Activated naive CD8-positive, alpha-beta T cell treated with anti-CD3 and anti-CD28 coated beads, Interleukin-2, amount 10 ng/mL, durations not matched to agents 7 days and 5 days (primary cell): ENCODE data around the gene GORAB. TPM values are rescaled to one million over a fixed set of nuclear protein-coding genes. Genes with fewer than 3 reads are reported as not detected.
A peak's percentile ranks its signal among the peaks of the same experiment; 100 is the strongest.

Experiments used
- ATAC-seq: fragments of 150-1000 bp; cut with Tn5 transposase; one replicate; pipeline ENCODE4 v1.10.0; 2021; ENCODE audit warnings: low read depth, moderate library complexity
- POLR2A ChIA-PET: fragments of 350-600 bp; sonication (Branson Sonifier 250); formaldehyde crosslinking; loops from one replicate; lab custom pipeline; 2021; ENCODE audit warnings: antibody characterized with exemption; lab: Charles Lee
- DNase-seq: peaks from one replicate; pipeline ENCODE4 v3.0.0; 2021
- H3K27ac Mint-ChIP-seq: one replicate; pipeline ENCODE4 v1.8.0; 2022; ENCODE audit warnings: mild to moderate bottlenecking, mixed read lengths
- H3K27me3 Mint-ChIP-seq: one replicate; pipeline ENCODE4 v1.8.0; 2022; ENCODE audit warnings: mild to moderate bottlenecking, moderate library complexity, mixed read lengths
- H3K36me3 Mint-ChIP-seq: one replicate; pipeline ENCODE4 v1.8.0; 2021; ENCODE audit warnings: mild to moderate bottlenecking, mixed read lengths
- H3K4me1 Mint-ChIP-seq: one replicate; pipeline ENCODE4 v1.8.0; 2021; ENCODE audit warnings: mixed read lengths
- H3K4me3 Mint-ChIP-seq: one replicate; pipeline ENCODE4 v1.8.0; 2022; ENCODE audit warnings: mild to moderate bottlenecking, moderate library complexity, mixed read lengths
- H3K9me3 Mint-ChIP-seq: one replicate; pipeline ENCODE4 v1.8.0; 2021; ENCODE audit warnings: mixed read lengths
- total RNA-seq, 2 experiments: library from RNA; stranded (reverse); gene quantifications; one replicate each; pipeline ENCODE4 v1.2.3, GENCODE V29; 2021

The GORAB gene
- total RNA-seq, 2 experiments from 2014 or later = 13.2 to 17.4 TPM

DNA sequence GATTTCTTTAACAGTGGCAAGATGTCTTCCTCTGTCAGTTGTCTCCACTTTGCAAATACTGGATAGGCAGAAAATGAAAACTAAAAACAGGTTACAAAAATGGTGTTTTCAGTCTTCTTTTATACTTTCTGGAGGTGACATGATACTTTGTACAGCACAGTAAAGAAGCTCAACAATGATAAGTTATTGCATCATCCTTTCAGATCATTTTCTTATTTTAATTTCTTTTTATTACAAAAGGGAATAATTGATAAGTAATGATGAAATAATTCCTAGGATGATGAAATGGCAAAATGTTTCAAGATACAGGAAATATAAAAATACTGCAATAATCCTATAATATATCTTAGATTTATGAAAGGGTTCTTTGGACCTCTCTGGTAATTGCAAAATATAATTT lies 16.5 kb downstream of the GORAB start:
- H3K27ac Mint-ChIP-seq = no peak overlapping the region
- H3K4me1 Mint-ChIP-seq = no peaks in the 10 kb centered on the region
- H3K27me3 Mint-ChIP-seq = no peaks in the 10 kb centered on the region
- H3K9me3 Mint-ChIP-seq = no peaks in the 10 kb centered on the region
- DNase-seq = no peak
- ATAC-seq = no peak
- POLR2A ChIA-PET = no interaction called here
- peaks cover 49% of the 10 kb centered on the region for H3K36me3 Mint-ChIP-seq
- H3K4me3 Mint-ChIP-seq = no peak overlapping the region

GRCh38 chr1:170555370-170555769 lies 23.4 kb downstream of the GORAB start:
- Mint-ChIP-seq H3K27me3 (no peaks in the 10 kb centered on the region), H3K4me3 (no peak overlapping the region), H3K27ac (no peak overlapping the region), H3K4me1 (no peaks in the 10 kb centered on the region), H3K36me3 (peaks cover 23% of the 10 kb centered on the region), H3K9me3 (peaks cover 2% of the 10 kb centered on the region)
- POLR2A ChIA-PET = no interaction called here
- DNase-seq (no peak), ATAC-seq (no peak)

DNA sequence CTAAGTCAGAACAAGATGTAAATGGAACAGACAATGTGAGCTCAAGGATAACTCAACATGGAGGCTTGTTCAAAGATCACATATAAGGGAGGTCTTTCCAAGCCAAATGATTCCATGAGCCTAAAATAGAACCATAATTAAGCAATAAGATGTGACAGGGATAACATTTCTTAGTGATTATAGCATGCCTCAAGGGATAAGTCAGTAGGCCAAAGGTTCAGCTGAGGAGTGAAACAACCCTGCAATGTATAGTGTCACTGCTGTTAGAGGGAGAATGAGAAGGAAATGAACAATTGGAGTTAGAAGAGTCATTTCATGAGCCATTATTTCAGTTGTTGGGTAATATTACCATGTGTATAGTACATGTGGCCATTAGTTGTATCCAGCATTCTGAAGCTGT lies 25.0 kb downstream of the GORAB start:
- no peak for ATAC-seq

DNA sequence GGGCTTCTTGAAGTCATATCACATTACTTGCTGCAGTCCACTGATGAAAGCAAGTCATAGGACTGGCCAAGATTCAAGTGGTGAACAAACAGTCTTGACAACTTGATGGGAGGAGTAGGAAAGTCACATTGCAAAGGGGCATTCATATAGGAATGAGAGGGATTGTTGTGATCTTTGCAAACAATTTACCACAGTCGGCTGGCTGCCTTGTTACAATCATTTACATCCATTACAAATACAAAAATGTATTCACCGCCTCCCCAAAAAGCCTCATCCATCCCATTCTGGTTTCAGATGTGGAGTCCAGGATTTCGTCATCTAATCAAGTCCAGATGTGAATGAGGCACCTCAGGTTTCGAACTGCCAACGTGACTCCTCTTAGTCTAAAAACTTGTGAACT lies 26.8 kb downstream of the GORAB start:
- ATAC-seq = no peak
- Mint-ChIP-seq H3K4me3 (no peak overlapping the region), H3K9me3 (peaks cover 6% of the 10 kb centered on the region), H3K27ac (no peak overlapping the region), H3K27me3 (no peaks in the 10 kb centered on the region), H3K4me1 (peaks cover 13% of the 10 kb centered on the region), H3K36me3 (peaks cover 10% of the 10 kb centered on the region)
- no peak for DNase-seq
- POLR2A ChIA-PET = no interaction called here

More for the DNA sequence above, 25.0 kb downstream of the GORAB start:
- Mint-ChIP-seq H3K27me3 (no peaks in the 10 kb centered on the region), H3K4me1 (no peaks in the 10 kb centered on the region), H3K4me3 (no peak overlapping the region), H3K36me3 (peaks cover 16% of the 10 kb centered on the region), H3K27ac (no peak overlapping the region), H3K9me3 (peaks cover 6% of the 10 kb centered on the region)
- POLR2A ChIA-PET = no interaction called here
- DNase-seq = no peak

GRCh38 chr1:170559166-170559565 lies 27.2 kb downstream of the GORAB start:
- no peak for ATAC-seq
- Mint-ChIP-seq H3K27ac (no peak overlapping the region), H3K27me3 (peaks cover under 1% of the 10 kb centered on the region), H3K4me3 (no peak overlapping the region), H3K36me3 (peaks cover 8% of the 10 kb centered on the region), H3K4me1 (peaks cover 13% of the 10 kb centered on the region), H3K9me3 (peaks cover 6% of the 10 kb centered on the region)
- DNase-seq = no peak
- POLR2A ChIA-PET = no interaction called here

DNA sequence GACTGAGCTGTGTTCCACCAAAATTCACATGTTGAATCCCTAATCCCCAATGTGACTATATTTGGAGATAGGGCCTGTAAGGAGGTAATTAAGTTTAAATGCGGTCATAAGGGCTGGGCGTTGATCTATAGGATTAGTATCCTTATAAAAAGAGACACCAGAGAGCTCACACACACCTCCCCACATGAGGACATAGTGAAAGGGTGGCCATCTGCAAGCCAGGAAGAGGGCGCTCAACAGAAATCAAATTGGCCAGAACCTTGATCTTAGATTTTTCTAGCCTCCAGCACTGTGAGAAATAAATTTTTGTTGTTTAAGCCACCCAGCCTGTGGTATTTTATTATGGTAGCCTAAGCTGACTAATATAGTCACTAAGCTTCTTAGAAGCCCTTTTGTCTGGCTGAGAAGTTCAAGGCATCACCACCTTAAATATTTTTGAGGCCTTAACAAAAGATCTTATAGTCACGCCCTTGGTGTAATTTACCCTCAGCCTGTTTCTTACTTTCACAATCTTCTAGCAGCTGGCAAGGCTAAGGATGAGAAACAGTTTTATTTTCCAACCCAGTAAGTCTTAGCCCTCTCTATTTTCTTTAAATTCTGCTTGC lies 28.8 kb downstream of the GORAB start:
- Mint-ChIP-seq H3K36me3 (no peaks in the 10 kb centered on the region), H3K27ac (no peak overlapping the region), H3K9me3 (peaks cover 6% of the 10 kb centered on the region), H3K4me3 (no peak overlapping the region), H3K27me3 (peaks cover 14% of the 10 kb centered on the region), H3K4me1 (peaks cover 13% of the 10 kb centered on the region)
- no peak for DNase-seq
- ATAC-seq = no peak
- POLR2A ChIA-PET = no interaction called here

- DNase-seq (no peak), ATAC-seq (peak; percentile 70)
- POLR2A ChIA-PET = no interaction called here
- Mint-ChIP-seq H3K9me3 (peaks cover 6% of the 10 kb centered on the region), H3K4me1 (peaks cover 13% of the 10 kb centered on the region), H3K36me3 (no peaks in the 10 kb centered on the region), H3K27me3 (peaks cover 19% of the 10 kb centered on the region), H3K4me3 (peak overlapping the region; percentile 6), H3K27ac (no peak overlapping the region)
Observed at GRCh38 chr1:170562646-170563338, 30.8 kb downstream of the GORAB start.

- peaks cover 13% of the 10 kb centered on the region for H3K4me1 Mint-ChIP-seq
- peaks cover 1% of the 10 kb centered on the region for H3K36me3 Mint-ChIP-seq
- ATAC-seq = no peak
- DNase-seq = no peak
- no peak overlapping the region for H3K4me3 Mint-ChIP-seq
- H3K9me3 Mint-ChIP-seq = peaks cover 11% of the 10 kb centered on the region
- POLR2A ChIA-PET = no interaction called here
- peaks cover 20% of the 10 kb centered on the region for H3K27me3 Mint-ChIP-seq
- no peak overlapping the region for H3K27ac Mint-ChIP-seq
Observed at GRCh38 chr1:170567214-170567613, 35.2 kb downstream of the GORAB start.

DNA sequence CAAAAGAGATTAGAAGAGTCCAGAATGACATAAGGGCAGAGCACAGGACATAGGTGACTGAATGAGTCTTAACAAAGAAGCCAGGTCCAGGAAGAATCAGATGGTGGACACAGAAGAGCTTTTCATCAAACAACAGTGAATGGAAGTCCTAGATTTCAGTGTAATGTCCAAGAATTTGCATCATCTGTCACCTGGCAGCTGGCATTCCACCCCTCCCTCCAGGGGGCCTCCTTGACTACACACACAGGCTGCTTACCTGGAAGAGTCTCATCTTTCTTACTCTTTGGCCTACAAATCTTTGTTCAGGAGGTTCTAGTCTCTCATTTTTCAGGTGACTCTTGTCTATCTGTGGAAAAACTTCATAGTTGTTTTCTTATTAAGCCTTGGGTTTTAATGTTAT lies 36.2 kb downstream of the GORAB start:
- Mint-ChIP-seq H3K9me3 (peaks cover 11% of the 10 kb centered on the region), H3K4me3 (no peak overlapping the region), H3K36me3 (peaks cover 1% of the 10 kb centered on the region), H3K4me1 (peaks cover 4% of the 10 kb centered on the region), H3K27ac (no peak overlapping the region), H3K27me3 (peaks cover 20% of the 10 kb centered on the region)
- POLR2A ChIA-PET = no interaction called here
- ATAC-seq (no peak), DNase-seq (no peak)

- H3K9me3 Mint-ChIP-seq = peaks cover 2% of the 10 kb centered on the region
- no peaks in the 10 kb centered on the region for H3K4me1 Mint-ChIP-seq
- POLR2A ChIA-PET = no interaction called here
- H3K4me3 Mint-ChIP-seq = no peak overlapping the region
- DNase-seq (no peak), ATAC-seq (no peak)
- no peaks in the 10 kb centered on the region for H3K36me3 Mint-ChIP-seq
- no peak overlapping the region for H3K27ac Mint-ChIP-seq
- H3K27me3 Mint-ChIP-seq = peaks cover 6% of the 10 kb centered on the region
Observed at GRCh38 chr1:170576980-170577379, 45.0 kb downstream of the GORAB start.

DNA sequence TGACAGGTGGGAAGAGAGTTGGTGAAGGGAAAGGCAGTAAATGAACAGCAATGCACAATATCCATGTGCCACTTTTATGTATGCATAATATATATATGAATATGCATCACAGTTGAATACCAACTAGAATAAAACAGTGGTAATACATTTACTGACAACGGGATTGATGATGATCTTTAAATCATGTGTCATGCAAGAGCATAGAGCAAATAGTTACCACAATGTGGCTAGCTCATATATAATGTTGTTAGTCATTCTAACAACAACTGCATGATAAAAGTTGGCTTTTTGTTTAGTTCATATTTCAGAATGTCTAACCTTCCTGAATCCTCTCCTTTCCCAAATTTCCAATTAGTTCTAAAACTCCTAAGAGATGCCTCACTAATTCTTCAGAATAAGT lies 46.4 kb downstream of the GORAB start:
- no peaks in the 10 kb centered on the region for H3K4me1 Mint-ChIP-seq
- no peak for DNase-seq
- ATAC-seq = no peak
- no peaks in the 10 kb centered on the region for H3K36me3 Mint-ChIP-seq
- no peaks in the 10 kb centered on the region for H3K9me3 Mint-ChIP-seq
- no peak overlapping the region for H3K4me3 Mint-ChIP-seq
- POLR2A ChIA-PET = no interaction called here
- no peak overlapping the region for H3K27ac Mint-ChIP-seq
- H3K27me3 Mint-ChIP-seq = peaks cover 5% of the 10 kb centered on the region

GRCh38 chr1:170580636-170581440 lies 48.9 kb downstream of the GORAB start:
- no peak overlapping the region for H3K27ac Mint-ChIP-seq
- H3K4me3 Mint-ChIP-seq = no peak overlapping the region
- H3K36me3 Mint-ChIP-seq = no peaks in the 10 kb centered on the region
- DNase-seq (no peak), ATAC-seq (no peak)
- H3K27me3 Mint-ChIP-seq = peaks cover 9% of the 10 kb centered on the region
- H3K4me1 Mint-ChIP-seq = no peaks in the 10 kb centered on the region
- POLR2A ChIA-PET = no interaction called here
- H3K9me3 Mint-ChIP-seq = no peaks in the 10 kb centered on the region

- Mint-ChIP-seq H3K4me3 (no peak overlapping the region), H3K36me3 (no peaks in the 10 kb centered on the region), H3K4me1 (no peaks in the 10 kb centered on the region), H3K27ac (no peak overlapping the region), H3K27me3 (peaks cover 15% of the 10 kb centered on the region), H3K9me3 (no peaks in the 10 kb centered on the region)
- POLR2A ChIA-PET = no interaction called here
- DNase-seq (no peak), ATAC-seq (no peak)
Observed at GRCh38 chr1:170583186-170583585, 51.2 kb downstream of the GORAB start.
